Fibroblast of skin of left biceps (primary cell): Measurements from ENCODE around the gene MAPK6.

Experiments used
- DNase-seq, 2 experiments: peaks; one replicate each; pipeline ENCODE4 v3.0.0-alpha.2; 2013; ENCODE audit warnings: low read depth in 2 of 2

The MAPK6 gene

GRCh38 chr15:52102463-52102862 lies 83.4 kb downstream of the MAPK6 start:
- DNase-seq: peak; percentile 39 to 49

DNA sequence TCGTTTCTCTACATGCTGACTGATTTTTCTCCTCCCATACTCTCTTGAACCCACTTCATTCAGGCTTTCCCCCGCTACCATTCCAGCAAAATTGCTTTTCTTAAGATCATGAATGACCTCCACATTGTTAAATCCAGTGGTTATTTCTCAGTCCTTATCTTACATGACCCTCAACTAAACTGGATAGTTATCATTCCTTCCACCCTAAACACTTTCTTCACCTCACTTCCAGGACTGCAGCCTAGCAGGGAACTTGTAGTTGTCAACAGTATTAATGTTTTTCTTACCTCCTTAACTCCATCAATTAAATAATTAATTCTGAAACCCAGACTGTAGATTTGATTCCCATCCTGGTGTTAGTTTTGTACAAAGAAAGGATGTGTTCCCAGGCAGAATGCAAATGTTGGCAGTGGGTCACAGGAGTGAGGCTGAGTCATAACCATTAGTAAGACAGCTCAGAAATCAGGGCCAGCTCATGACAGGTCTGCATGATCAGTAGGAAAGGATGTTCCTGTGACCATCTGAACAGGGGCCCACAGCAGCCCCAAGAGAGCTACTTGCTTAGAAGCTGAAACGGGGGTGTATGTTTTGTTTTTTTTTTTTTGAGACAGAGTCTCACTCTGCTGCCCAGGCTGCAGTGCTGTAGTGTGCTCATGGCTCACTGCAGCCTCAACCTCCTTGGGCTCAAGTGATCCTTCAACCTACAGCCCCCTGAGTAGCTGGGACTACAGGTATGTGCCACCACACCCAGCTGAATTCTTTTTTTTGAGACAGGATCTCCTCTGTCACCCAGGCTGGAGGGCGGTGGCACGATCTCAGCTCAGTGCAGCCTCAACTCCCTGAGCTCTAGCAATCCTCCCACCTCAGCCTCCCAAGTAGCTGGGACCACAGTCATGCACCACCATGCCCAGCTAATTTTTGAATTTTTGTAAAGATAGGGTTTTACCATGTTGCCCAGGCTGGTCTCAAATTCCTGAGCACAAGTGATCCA lies 84.5 kb downstream of the MAPK6 start:
- DNase-seq: peak; percentile 66 to 72

GRCh38 chr15:52104532-52105004 lies 85.5 kb downstream of the MAPK6 start:
- no peak for DNase-seq

GRCh38 chr15:52105846-52106245 lies 86.8 kb downstream of the MAPK6 start:
- no peak for DNase-seq

- DNase-seq: no peak
Measured at GRCh38 chr15:52106641-52107040, 87.6 kb downstream of the MAPK6 start.

GRCh38 chr15:52107238-52107637 lies 88.2 kb downstream of the MAPK6 start:
- DNase-seq: no peak

DNA sequence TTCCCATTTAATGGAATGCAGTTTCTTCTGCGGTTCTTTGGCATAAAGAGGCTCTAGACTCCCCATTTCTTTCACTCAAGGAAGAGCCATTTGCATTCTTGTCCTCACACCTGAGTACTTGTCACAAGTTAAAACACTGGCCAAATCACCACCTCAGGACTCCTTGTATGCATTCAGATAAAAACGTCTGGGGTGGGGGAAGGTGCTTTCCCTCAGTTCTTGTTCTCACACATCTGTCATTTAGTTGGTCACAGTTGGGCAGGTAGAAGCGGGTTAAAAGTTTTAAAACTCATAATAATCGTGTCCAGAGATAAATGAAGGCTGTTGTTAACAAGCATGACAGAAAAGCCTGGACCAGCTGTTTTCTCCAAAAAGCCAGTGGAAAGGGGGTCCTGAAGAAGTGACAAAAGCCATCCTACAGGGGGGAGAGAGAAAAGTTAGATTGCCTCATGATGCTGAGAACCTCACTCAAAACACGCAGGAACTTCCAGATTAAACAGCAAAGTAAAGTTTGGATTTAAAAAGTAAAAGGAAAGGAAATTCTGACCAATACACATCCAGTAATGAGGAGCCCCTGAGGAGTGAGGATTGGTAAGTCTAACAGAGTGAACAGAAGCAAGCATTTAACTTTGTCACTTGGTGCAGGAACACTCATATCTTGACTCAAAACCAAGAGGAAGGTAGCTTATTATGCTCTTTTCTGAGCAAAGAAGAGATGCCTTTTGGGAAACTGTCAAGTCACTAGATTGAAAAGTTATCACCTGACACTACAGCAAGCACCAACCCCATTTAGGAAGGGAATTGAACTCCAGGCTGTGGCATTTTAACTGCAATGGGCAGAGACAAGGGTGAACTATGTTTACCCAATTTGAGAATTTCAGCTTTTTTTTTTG lies 90.8 kb downstream of the MAPK6 start:
- no peak for DNase-seq

DNA sequence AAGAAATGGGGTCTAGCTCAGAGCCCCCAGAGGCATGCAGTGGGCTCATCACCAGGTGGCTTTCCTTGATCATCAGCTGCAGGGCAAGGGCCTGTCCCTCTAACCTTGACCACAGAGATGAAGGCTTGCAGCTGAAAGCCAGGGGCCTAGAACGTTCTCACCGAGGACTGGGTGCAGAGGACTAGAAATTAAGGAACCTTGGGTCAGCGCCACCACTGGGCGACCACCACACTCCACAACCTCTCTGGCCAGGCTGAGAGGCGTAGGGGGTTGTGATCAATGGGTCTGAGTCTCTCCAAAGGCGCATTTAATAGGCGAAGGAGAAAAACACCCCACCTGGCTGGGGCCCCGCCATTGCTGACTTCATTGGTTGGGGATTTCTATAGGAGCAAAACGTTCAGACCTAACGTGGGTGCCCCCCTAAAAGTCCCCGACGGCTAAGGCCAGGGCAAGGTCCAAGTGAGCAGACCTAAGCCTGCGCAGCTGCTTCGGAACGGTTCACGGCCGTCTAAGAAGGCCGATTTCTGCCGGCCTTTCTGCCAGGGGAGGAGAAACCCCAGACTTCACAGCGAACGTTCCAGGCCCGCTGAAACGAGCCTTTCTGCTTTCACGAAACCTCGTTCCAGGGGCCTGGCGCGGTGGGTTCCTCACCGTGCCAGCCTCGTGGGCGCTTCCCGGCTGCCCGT lies 92.6 kb downstream of the MAPK6 start:
- no peak for DNase-seq

DNA sequence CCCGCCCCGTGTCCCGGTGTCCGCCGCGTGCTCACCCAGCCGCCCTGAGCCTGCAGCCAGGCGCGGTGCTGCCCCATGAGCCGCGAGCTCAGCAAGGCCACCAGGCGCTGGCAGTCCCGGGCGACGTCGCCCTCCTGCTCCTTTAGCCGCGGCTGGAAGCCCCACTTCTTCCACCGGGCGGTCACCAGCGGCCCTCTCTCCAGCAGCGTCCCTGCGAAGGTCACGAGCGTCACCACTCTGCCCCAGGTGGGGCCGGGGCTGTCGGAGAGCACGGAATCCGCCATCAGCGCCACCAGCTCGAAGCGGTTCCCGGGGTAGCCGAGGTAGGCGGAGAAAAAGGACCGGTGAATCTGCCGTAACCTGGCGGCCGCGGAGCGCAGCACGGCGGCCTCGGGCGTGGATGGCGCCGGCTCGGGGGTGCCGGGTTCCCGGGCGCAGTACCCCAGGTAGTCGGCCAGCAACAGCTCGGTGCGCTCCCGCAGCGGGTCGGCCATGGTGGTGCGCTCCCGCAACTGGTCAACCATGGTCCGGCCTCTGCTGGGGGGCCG lies 93.3 kb downstream of the MAPK6 start:
- DNase-seq: no peak

- no peak for DNase-seq
Measured at GRCh38 chr15:52113235-52113634, 94.2 kb downstream of the MAPK6 start.

- no peak for DNase-seq
Measured at GRCh38 chr15:52113708-52114107, 94.7 kb downstream of the MAPK6 start.

DNA sequence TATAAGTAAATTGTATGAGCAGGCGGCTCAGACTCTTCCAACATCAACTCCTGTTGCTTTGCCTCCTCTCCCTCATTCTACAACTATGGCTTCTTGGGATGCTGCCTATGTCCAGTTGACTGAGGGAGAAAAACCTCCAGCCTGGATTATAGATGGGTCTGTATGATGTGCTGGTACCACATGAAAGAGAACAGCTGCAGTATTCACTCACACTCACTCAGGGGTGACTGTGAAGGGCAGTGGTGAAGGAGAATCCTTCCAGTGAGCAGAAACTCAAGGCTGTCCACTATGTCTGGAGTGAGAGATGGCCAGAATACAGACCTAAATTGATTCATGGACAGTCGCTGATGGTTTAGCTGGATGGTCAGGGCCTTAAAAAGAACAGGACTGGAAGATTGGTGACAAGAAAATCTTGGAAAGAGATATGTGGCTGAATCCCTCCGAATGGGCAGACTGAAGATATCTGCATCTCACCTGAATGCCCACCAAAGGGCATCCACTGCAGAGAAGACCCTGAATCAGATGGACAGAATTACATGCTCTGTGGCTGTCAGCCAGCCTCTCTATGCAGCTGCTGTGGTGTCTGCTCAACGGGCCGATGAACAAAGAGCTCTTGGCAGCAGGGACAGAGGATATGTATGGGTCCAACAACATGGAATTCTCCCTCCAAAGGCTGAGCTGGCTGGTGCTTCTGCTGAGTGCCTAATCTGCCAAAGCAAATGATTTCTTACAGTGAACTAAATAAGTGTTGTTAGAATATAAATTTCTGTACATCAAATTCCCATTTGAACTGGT lies 95.4 kb downstream of the MAPK6 start:
- DNase-seq: no peak

GRCh38 chr15:52115598-52116427 lies 96.8 kb downstream of the MAPK6 start:
- no peak for DNase-seq
